ENCODE measurements around the gene REC8.
A peak's percentile ranks its signal among the peaks of the same experiment; 100 is the strongest.

The REC8 gene

DNA sequence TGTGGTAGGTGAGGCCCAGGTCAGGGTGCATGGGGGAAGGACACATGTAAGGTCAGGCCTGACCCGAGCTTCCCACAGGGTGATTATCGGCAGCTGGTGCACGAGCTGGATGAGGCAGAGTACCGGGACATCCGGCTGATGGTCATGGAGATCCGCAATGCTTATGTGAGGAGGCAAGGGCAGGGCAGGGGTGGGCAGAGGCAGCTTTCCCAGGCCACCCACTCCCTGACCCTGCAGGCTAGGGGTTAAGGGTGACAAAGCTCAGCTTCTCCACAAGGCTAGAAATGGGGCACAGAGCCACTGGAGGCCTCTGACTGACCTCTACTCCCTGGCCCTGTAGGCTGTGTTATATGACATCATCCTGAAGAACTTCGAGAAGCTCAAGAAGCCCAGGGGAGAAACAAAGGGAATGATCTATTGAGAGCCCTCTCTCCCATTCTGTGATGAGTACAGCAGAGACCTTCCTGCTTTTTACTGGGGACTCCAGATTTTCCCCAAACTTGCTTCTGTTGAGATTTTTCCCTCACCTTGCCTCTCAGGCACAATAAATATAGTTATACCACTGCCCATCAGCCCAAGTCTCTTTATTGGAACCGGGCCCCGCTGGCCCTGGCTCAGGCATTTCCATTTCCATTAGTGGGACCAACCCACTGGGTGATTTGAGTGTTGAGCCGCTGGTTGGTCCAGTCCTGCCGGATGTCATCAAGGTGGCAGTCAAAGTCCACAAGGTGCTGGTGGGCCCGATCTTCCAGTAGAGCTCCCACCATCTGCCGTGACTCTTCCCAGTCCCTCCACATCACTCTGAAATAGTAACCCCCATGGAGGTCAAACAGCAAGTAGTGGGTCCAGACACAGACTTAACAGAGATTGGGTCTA is 33.2 kb upstream of the REC8 start:
- DNase-seq (ENCODE audit: low read depth, low spot score) = no peak

DNA sequence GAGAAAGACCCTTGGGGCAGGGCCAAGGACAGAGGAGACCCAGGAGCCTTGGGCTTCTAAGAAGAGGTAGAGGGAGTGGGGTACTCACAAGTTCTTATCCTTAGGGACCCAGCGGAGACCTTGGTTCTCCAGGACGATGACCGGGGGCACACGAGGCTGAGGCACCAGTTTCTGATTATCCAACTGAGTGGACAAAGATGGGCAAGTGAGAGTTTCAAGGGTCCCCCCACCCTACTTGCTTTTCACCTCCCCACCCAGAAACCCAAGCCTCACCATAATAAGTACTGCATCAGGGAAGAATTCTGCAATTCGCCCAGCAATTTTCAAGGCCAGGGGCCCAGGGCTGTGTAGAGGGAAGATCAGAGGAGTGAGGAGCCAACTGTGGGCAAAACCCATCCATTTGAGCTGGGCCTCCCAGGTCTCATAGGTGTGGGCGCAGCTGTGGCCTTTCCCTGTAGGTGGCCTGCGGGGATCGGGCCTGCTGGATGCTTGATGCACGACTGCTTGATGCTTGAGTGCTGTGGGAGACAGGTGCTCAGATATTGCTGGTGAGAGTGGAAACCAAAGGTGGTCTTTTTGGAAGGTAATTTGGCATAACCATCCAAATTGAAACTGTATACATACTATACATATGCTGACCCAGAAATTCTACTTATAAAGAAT is 32.5 kb upstream of the REC8 start:
- no peak for DNase-seq (ENCODE audit: low read depth, low spot score)

DNA sequence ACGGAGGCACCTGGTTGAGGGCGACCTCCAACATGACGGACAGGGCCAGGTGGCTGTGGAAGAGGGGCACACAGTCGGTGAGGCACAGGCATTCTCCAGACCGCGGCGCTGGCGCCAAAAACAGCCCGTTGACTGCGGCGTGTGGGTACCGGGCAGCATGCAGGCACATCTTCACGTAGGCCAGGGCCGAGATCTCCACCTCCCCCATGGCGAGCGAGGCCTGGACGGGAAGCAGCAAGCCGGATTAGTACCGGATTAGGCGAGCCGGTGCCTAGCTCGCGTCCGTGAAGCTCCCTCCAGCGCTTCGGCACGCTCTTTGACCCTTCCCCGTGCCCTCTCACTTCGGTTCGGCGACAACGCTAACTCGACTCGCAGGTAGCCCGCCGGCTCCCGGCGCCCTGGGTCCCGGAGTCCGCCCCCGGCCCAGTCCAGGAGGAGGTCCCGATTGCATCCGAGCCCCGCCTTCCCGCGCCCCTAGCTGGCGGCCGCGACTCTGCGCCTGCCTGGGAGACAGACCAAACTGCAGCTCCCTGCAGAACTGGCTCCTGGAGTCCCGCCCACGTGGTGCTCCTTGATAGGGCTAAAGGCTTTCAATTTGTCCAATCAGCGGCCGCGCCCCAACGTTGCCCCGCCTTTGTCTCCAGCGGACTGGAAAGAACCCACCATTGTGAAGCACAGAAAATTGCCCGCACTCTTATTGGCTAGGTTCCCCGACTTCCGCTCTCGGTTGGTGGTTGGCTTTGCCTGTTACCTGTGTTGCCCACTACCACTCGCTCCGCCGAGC is 30.6 kb upstream of the REC8 start, which contains the start of gene EMC9:
TSS of gene EMC9 (minus strand) at position 495 of the 784 bp plus-strand sequence. CDS start at position 208, 287 bp downstream.
- peak; percentile 100 for DNase-seq (ENCODE audit: low read depth, low spot score)

DNA sequence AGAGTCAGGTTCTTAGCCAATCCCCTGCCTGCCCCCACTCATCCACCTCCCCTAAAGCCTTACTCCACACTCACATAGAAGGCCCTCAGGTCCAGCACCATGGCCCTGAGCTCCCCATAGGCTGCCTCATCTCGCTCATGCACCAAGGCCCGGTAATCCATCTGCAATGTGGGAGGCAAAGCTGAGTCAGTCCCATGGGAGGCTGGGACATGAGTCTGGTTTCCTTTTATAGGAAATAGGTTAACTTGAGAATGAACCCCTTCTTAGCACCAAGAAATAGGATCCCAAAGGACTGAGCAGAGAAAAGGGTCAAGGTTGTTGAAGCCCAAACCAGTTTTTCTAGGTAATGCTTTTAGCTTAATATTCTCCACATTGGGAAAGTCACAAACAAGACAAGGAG is 28.4 kb upstream of the REC8 start:
- DNase-seq (ENCODE audit: low read depth, low spot score) = no peak

DNA sequence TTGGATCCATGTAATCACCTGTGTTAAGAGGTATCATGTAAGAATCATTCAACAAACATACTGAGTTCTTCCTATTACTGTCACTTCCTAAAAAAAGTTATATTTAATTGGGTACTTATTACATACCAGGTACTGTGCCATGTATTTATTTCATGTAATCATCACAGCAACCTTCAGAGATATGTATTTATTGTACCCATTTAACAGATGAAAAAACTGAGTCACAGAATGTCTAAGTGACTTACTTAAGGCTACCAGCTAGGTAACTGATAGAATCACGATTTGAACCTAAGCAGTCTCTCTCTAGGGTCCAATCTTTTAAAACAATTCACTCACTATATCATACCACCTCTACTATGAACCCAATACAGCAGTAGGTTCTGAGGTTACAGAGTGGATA is 27.4 kb upstream of the REC8 start:
- DNase-seq (ENCODE audit: low read depth, low spot score) = no peak

DNA sequence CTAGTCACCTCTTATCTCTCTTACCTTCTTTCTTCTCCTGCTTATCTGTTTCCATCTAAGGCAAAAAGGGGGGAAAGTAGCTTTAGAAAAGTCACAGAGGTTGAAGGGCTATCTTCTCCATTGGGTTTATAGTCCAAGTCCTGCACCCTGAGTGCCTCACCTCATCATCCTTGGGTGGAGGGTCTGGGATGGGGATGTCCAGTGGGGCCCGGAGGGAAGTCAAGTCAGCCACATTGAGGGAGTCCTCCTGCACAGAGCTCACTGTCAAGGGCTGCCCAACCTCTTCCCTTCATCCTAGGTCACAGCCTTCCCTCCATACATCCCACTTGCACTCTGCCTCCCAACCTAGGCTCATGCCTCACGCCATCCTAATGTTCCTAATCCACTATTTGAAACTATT is 26.7 kb upstream of the REC8 start:
- DNase-seq (ENCODE audit: low read depth, low spot score) = no peak

DNA sequence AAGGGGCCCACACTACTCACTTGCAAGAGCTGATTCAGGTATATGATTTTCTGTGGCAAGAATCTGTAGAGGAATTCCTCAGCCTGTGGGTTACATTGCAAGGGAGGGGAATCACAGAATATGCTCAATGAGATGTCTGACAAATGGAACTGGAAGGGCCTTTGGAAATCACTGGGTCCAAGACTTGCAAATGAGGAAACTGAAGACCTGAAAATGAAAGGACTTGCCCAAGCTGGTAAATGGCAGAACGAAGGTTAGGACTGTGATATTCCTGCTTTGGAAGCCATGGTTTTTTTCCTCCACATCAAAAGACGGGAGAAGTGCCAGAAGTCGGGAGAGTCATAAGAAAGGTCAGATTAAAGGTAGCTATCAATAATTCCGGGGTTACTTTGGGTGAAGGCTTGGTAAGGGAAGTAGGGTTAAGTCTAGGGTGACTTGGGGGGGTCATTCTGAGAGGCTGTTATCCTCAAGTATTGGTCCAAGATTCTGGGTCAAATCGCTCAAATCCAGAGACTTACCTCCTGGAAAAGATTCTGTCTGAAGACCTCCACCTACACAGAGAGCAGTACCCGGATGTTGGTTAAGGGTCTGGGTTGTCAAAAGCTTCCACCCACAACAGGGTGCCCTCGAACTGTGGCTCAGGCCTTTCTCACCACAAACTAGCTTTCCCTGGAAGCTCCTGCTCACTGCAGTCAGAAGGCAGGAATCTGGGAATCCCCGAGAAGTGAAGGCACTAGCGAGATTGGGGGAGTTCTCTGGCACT is 26.0 kb upstream of the REC8 start:
- DNase-seq (ENCODE audit: low read depth, low spot score) = peak; percentile 40

DNA sequence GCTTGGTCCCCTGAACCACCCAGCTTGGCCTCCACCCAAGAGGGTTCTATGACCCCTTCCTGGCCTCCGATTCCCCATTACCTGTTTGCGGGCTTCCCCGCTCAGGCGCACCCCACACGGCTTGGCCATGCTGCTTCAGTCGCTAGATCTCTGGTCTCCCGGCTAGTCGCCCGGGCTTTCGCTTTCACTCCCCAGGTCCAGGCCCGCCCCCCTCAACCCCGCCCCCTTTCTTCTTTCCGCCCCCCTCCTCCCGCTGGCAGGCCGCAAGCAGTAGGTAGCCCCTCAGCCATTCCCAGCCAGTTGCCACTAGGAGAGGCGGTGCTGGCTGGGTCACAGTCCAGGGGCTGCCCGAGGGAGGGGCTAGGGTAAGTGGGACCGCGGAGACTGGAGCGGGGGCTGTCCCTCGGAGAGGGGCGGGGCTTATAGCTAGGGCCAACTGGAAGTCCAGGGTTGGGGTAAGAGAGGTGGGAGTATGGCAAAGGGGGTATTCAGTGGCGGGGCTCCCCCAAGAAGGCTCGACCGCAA is 25.4 kb upstream of the REC8 start, which contains the start of gene PSME2:
TSS of gene PSME2 (minus strand) at position 158 of the 525 bp plus-strand sequence. CDS start at position 129, 29 bp downstream.
- DNase-seq (ENCODE audit: low read depth, low spot score) = peak; percentile 98

DNA sequence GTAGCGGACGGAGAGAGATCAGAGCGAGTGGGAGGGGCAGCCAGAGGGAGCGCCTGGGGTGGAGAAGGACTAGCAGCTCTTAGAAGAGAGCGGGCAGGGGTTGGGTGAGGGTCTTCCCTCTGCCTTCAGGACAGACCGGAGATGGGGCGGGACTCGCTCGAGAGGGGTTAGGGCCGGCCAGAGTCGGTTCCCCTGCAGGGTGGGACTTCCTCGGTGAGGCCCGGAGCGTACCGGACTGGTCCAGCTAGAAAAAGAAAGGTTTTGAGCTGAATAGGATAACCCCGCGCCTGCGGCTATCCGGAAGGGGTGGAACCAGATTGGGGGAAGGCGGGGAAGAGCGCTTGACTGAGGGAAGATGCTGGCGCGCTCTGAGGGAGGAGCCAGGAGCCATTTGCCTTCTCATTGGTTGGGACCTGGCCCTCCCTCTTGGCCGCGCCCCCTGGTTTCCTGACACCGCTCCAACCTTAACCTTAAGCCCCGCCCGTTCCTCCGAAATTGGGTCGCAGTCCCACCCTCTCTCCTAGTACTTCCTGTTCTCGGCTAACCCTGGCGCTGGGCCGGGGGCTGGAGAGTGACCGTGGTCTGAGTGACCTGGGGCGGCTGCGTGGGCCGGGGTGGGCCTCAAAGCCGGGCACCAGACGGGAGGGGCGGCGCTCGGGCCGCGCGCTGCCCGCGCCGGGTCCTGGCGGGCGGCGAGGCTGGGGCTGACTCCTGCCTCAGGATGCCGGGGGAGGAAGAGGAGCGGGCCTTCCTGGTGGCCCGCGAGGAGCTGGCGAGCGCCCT is 24.7 kb upstream of the REC8 start, which contains the start of gene RNF31:
TSS of gene RNF31 (plus strand) at position 521 of the 783 bp plus-strand sequence. CDS start at position 722, 201 bp downstream.
- peak; percentile 99 for DNase-seq (ENCODE audit: low read depth, low spot score)

DNA sequence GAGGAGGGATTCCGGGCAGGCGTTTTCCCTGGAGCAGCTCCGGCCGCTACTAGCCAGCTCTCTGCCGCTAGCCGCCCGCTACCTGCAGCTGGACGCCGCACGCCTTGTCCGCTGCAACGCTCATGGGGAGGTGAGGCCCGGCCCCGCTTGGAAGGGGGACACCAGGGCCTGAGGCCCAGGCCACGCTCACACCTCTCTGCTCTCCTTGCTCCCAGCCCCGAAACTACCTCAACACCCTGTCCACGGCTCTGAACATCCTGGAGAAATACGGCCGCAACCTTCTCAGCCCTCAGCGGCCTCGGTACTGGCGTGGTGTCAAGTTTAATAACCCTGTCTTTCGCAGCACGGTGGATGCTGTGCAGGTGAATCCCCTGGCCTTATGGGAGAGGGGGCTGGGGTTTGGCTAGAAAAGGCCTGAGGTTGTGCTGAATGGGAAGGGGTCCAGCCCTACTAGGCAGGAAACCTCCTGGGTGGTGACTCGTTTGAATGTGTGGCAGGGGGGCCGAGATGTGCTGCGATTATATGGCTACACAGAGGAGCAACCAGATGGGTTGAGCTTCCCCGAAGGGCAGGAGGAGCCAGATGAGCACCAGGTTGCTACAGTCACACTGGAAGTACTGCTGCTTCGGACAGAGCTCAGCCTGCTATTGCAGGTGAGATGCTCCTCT is 24.0 kb upstream of the REC8 start:
- DNase-seq (ENCODE audit: low read depth, low spot score) = peak; percentile 36

DNA sequence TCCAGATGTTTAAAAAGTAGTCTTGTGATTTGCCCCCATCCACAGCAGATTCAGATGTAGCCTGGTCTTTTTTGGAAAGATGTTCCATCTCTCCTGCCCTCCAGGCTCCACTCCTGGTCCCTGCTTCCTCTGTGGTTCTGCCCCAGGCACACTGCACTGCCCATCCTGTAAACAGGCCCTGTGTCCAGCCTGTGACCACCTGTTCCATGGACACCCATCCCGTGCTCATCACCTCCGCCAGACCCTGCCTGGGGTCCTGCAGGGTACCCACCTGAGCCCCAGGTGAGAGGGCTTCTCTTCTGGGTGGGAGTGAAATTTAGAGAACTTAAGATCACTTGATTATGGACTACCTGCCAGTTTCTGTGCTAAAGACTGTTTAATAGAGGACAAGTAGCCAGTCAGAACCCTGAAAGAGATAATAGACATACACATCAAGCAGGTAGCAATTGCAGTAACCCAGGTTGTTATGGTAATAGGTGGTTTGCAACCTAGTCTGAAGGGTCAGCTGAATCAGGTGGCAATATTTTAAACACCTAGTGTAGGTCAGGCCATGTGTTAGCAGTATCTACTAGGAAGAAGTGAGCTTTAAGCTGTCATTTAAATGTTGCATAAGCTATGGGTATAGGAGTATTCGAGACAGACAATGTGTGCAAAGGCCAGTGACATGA is 22.4 kb upstream of the REC8 start:
- no peak for DNase-seq (ENCODE audit: low read depth, low spot score)

DNA sequence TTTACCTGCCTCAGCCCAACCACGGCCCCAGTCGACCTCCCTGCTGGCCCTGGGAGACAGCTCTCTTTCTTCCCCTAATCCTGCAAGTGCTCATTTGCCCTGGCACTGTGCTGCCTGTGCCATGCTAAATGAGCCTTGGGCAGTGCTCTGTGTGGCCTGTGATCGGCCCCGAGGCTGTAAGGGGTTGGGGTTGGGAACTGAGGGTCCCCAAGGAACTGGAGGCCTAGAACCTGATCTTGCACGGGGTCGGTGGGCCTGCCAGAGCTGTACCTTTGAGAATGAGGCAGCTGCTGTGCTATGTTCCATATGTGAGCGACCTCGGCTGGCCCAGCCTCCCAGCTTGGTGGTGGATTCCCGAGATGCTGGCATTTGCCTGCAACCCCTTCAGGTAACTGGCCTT is 21.8 kb upstream of the REC8 start:
- DNase-seq (ENCODE audit: low read depth, low spot score) = no peak

DNA sequence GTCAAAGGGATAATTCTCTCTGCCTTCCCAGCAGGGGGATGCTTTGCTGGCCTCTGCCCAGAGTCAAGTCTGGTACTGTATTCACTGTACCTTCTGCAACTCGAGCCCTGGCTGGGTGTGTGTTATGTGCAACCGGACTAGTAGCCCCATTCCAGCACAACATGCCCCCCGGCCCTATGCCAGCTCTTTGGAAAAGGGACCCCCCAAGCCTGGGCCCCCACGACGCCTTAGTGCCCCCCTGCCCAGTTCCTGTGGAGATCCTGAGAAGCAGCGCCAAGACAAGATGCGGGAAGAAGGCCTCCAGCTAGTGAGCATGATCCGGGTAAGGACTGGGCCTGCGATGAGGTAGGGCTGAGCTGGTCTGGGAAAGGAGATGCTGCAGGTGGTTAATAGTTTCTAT is 21.3 kb upstream of the REC8 start:
- no peak for DNase-seq (ENCODE audit: low read depth, low spot score)

DNA sequence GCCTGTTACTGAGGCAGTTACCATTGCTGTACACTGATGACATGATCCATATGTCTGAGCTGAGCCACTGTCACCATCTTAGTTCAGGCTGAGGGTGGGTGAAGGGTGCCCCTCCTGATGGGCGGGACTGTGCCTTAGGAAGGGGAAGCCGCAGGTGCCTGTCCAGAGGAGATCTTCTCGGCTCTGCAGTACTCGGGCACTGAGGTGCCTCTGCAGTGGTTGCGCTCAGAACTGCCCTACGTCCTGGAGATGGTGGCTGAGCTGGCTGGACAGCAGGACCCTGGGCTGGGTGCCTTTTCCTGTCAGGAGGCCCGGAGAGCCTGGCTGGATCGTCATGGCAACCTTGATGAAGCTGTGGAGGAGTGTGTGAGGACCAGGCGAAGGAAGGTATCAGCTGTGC is 20.9 kb upstream of the REC8 start:
- DNase-seq (ENCODE audit: low read depth, low spot score) = no peak

DNA sequence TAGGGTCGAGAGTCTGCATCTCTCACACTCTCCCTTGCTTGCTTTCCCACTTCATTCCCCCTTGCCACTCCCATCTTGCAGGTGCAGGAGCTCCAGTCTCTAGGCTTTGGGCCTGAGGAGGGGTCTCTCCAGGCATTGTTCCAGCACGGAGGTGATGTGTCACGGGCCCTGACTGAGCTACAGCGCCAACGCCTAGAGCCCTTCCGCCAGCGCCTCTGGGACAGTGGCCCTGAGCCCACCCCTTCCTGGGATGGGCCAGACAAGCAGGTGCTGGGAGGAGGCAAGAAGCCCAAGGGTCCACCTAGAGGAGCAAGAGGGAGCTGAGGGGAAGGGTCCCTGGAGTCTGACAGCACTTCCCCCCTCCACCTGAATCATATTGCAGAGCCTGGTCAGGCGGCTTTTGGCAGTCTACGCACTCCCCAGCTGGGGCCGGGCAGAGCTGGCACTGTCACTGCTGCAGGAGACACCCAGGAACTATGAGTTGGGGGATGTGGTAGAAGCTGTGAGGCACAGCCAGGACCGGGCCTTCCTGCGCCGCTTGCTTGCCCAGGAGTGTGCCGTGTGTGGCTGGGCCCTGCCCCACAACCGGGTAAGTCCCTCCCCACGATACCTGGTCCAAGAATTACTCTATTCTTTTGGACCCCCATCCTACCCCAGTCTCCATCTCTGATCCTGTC is 20.3 kb upstream of the REC8 start:
- no peak for DNase-seq (ENCODE audit: low read depth, low spot score)

DNA sequence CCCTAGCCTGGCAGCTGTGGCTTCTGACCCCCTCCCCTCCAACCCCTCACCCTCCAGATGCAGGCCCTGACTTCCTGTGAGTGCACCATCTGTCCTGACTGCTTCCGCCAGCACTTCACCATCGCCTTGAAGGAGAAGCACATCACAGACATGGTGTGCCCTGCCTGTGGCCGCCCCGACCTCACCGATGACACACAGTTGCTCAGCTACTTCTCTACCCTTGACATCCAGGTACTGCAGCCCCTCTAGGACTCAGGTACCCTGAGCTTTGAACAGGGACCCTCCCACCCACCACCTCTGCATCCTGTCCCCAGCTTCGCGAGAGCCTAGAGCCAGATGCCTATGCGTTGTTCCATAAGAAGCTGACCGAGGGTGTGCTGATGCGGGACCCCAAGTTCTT is 16.8 kb upstream of the REC8 start:
- no peak for DNase-seq (ENCODE audit: low read depth, low spot score)

DNA sequence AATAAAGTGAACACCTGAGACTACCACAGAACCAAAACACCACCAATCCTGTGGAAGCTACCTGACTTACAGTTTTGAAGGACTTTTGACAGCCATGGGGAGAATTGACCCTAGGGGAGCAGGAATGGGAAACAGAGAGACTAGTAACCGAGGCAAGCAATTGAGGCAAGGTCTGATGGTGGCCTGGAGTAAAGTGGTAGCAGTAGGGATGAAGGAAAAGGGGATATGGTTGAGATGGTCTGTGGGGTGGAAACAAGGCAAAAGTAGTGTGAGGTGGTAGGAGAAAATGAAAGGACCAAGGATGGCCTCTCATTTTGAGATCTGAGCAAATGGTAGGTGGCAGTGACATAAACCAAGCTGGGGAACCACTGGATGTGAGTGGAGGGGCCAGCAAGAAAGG is 15.0 kb upstream of the REC8 start:
- no peak for DNase-seq (ENCODE audit: low read depth, low spot score)

DNA sequence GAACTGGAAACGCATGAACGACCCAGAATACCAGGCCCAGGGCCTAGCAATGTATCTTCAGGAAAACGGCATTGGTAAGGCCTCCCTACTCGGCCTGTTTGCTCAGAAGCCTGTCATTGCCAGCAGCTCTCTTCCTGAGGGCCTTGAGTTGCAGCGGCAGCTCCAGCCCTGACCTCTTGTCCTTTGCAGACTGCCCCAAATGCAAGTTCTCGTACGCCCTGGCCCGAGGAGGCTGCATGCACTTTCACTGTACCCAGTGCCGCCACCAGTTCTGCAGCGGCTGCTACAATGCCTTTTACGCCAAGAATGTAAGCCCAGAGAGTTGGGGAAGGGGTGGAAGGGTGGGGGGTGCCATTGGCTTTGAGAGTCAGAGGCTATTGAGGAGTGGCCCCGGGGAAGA is 14.5 kb upstream of the REC8 start:
- no peak for DNase-seq (ENCODE audit: low read depth, low spot score)
